Neural progenitor cell (in vitro differentiated cells): ENCODE results near the gene TDP2.

Experiments used
- EZH2 ChIP-seq: fragments of 200-600 bp; sonication (generic); IDR thresholded peaks from 2 replicates; pipeline ENCODE4 v1.6.1; 2017; ENCODE audit warnings: antibody characterized with exemption, mild to moderate bottlenecking, moderate library complexity
- TF ChIP-seq, protein P1 (sequence below): fragments of 200-600 bp; sonication (generic); IDR thresholded peaks from 2 replicates; pipeline ENCODE4 v1.5.1; 2017; ENCODE audit warnings: antibody characterized with exemption, mild to moderate bottlenecking

DNA sequence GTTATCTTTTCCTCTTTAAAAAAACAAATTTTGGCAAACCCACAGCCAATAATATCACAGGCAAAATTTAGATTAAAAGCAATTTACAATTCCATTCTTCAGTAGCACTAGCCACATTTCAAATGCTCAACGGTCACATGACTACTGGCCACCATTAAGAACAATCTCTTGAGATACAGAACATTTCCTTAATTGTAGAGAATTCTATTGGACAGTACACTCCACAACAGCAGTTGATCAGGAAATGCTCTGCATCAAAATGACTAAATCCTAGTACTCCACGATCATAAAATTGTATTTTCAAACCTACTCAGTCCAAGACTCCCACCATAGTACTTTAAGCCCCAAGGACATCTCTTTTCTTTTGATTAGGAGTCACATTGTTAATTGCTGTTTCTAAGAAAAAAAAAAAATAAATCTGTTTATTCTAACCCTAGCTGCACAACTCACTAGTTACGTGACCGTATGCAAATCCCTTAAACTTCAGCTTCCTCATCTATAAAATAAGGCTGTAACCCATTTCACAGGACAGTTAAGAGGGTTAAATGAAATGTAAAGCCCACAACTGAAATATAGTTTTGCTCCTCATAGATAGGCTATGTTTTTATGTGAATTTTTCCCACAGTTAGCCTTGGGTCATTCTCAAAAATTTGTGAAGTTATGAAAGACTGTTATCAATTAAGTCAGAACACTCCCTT is 42.5 kb upstream of the TDP2 start:
- TF ChIP-seq, protein P1, sequence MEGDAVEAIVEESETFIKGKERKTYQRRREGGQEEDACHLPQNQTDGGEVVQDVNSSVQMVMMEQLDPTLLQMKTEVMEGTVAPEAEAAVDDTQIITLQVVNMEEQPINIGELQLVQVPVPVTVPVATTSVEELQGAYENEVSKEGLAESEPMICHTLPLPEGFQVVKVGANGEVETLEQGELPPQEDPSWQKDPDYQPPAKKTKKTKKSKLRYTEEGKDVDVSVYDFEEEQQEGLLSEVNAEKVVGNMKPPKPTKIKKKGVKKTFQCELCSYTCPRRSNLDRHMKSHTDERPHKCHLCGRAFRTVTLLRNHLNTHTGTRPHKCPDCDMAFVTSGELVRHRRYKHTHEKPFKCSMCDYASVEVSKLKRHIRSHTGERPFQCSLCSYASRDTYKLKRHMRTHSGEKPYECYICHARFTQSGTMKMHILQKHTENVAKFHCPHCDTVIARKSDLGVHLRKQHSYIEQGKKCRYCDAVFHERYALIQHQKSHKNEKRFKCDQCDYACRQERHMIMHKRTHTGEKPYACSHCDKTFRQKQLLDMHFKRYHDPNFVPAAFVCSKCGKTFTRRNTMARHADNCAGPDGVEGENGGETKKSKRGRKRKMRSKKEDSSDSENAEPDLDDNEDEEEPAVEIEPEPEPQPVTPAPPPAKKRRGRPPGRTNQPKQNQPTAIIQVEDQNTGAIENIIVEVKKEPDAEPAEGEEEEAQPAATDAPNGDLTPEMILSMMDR: no peak
- TF ChIP-seq EZH2: no peak
